Muscle layer of colon (tissue), 2 donors: ENCODE measurements around the gene KAT6B.

Experiments
- H3K27ac ChIP-seq: one replicate; pipeline ENCODE4 v1.7.0; 2013; ENCODE audit warnings: low read depth, mild to moderate bottlenecking, low read length, moderate library complexity
- H3K27me3 ChIP-seq, 2 donors: one replicate each; pipeline ENCODE4 v1.7.0; 2013; ENCODE audit warnings: low read length in 2 of 2, mild to moderate bottlenecking in 2 of 2; ENCODE audit not compliant: insufficient read depth in 2 of 2, control insufficient read depth in 1 of 2
- H3K36me3 ChIP-seq: one replicate; pipeline ENCODE4 v1.7.0; 2013; ENCODE audit warnings: mild to moderate bottlenecking, low read length; ENCODE audit not compliant: insufficient read depth
- H3K4me1 ChIP-seq: one replicate; pipeline ENCODE4 v1.7.0; 2013; ENCODE audit warnings: mild to moderate bottlenecking, low read length; ENCODE audit not compliant: insufficient read depth
- H3K4me3 ChIP-seq, 2 donors: one replicate each; pipeline ENCODE4 v1.7.0; 2013; ENCODE audit warnings: low read length in 2 of 2, low read depth in 1 of 2, mild to moderate bottlenecking in 1 of 2, moderate library complexity in 1 of 2
- H3K9ac ChIP-seq: one replicate; pipeline ENCODE4 v1.7.0; 2013; ENCODE audit warnings: low read length
- H3K9me3 ChIP-seq: one replicate; pipeline ENCODE4 v1.7.0; 2013; ENCODE audit warnings: mild to moderate bottlenecking, low read length
- donor health status: abdominal sarcoma.
- donor health status: Adenocarcinoma of cecum.

Gene KAT6B

GRCh38 chr10:74877898-74878297, 51.5 kb downstream of the KAT6B start:
- no peak overlapping the region for H3K9ac ChIP-seq
- H3K4me1 ChIP-seq: peaks cover 13% of the 10 kb centered on the region
- no peaks in the 10 kb centered on the region for H3K9me3 ChIP-seq
- H3K27ac ChIP-seq: no peak overlapping the region
- no peak overlapping the region for H3K4me3 ChIP-seq
- no peaks in the 10 kb centered on the region for H3K27me3 ChIP-seq
- no peaks in the 10 kb centered on the region for H3K36me3 ChIP-seq

- peaks cover 26% of the 10 kb centered on the region for H3K4me1 ChIP-seq
- H3K9me3 ChIP-seq: no peaks in the 10 kb centered on the region
- no peaks in the 10 kb centered on the region for H3K36me3 ChIP-seq
- H3K27me3 ChIP-seq: no peaks in the 10 kb centered on the region
- no peak overlapping the region for H3K27ac ChIP-seq
- no peak overlapping the region for H3K4me3 ChIP-seq
- H3K9ac ChIP-seq: no peak overlapping the region
These were observed 53.6 kb downstream of the KAT6B start for GRCh38 chr10:74880041-74880440.

DNA sequence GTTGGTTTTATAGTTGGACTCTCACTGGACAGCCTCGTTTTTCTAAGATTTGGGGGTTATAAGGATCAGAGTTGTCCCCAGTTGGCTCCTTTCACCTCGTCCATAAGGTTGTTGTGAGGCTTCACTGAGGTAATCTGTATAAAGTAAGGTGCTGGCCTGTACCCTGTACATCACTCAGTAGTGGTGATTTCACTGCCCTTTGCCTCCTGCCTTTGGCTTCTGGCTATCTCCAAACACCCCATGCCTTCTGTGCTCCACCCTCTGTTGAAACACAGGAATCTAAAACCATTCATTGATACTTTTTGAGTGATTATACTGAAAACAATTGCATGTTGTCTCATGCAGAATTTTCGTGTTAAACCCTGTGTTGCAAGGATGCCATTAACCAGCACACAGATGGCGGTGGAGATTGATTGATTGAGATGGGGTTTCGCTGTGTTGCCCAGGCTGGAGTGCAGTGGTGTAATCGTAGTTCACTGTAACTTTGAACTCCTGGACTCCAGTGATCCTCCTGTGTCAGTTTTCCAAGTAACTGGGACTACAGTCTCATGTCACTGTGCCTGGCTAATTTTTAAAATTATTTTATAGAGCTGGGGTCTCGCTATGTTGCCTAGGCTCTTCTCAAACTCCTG, 55.0 kb downstream of the KAT6B start:
- no peak overlapping the region for H3K4me3 ChIP-seq

GRCh38 chr10:74882427-74882826, 56.0 kb downstream of the KAT6B start:
- no peaks in the 10 kb centered on the region for H3K27me3 ChIP-seq
- peaks cover 26% of the 10 kb centered on the region for H3K4me1 ChIP-seq
- no peak overlapping the region for H3K4me3 ChIP-seq
- no peak overlapping the region for H3K27ac ChIP-seq
- H3K9me3 ChIP-seq: no peaks in the 10 kb centered on the region
- no peaks in the 10 kb centered on the region for H3K36me3 ChIP-seq
- no peak overlapping the region for H3K9ac ChIP-seq

More for the DNA sequence above, 55.0 kb downstream of the KAT6B start:
- Histone ChIP-seq H3K9me3 (no peaks in the 10 kb centered on the region), H3K36me3 (no peaks in the 10 kb centered on the region), H3K27me3 (no peaks in the 10 kb centered on the region), H3K4me1 (peaks cover 26% of the 10 kb centered on the region), H3K9ac (no peak overlapping the region), H3K27ac (no peak overlapping the region)

- Histone ChIP-seq H3K36me3 (no peaks in the 10 kb centered on the region), H3K27ac (no peak overlapping the region), H3K27me3 (no peaks in the 10 kb centered on the region), H3K4me3 (no peak overlapping the region), H3K4me1 (peaks cover 28% of the 10 kb centered on the region), H3K9ac (no peak overlapping the region), H3K9me3 (no peaks in the 10 kb centered on the region)
These were observed 56.4 kb downstream of the KAT6B start for GRCh38 chr10:74882831-74883230.

DNA sequence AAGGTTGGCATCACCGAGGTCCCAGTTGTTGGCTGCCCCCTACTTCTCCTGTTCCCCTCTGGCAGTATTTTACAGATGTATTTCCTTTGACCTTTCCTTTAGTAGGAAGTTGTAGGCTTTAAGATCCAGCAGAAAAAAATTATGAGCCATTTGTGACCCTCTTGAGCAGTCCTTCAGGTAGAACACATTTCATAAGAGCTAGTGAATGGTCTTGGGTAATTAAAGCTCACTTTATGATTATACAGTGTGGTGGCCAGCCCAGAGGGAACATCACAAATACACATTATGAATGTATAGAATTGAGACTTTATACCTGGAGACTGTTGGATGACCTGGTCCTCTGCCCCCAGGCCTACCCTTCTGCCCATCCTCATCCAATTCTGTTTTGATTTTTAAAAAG, 57.0 kb downstream of the KAT6B start:
- no peaks in the 10 kb centered on the region for H3K9me3 ChIP-seq
- H3K4me3 ChIP-seq: no peak overlapping the region
- no peak overlapping the region for H3K27ac ChIP-seq
- no peaks in the 10 kb centered on the region for H3K27me3 ChIP-seq
- H3K4me1 ChIP-seq: peaks cover 26% of the 10 kb centered on the region
- no peaks in the 10 kb centered on the region for H3K36me3 ChIP-seq
- no peak overlapping the region for H3K9ac ChIP-seq

DNA sequence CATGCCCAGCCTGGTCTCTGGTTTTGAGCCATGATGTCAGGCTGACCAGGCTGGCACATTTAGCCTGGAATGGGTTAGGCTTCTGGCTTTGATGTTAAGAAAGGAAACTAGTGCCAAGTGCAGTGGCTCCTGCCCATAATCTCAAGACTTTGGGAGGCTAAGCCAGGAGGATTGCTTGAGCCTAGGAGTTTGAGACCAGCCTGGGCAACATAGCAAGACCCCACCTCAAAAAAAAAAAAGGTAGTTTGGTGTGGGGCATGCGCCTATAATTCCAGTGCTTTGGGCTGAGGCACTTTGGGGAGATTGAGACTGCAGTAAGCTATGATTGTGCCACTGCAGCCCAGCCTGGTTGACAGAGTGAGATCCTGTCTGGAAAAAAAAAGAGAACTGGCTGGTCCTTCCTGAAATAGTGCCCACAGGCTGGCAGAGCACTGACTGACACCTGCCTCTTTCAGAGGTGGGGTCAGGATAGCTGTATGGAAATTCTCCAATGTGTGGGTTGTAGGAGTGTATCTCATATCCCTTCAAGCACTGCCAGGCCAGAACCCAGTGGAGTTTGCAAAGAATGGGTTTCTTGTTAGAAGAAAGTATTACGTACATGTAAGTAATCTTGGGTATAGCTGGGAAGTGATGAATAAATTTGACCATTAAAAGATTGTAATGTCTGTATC, 61.3 kb downstream of the KAT6B start:
- Histone ChIP-seq H3K9ac (no peak overlapping the region), H3K27ac (no peak overlapping the region), H3K36me3 (no peaks in the 10 kb centered on the region), H3K27me3 (no peaks in the 10 kb centered on the region), H3K4me1 (peaks cover 35% of the 10 kb centered on the region), H3K4me3 (no peak overlapping the region), H3K9me3 (no peaks in the 10 kb centered on the region)

- H3K4me3 ChIP-seq: no peak overlapping the region
- peaks cover 22% of the 10 kb centered on the region for H3K4me1 ChIP-seq
- H3K36me3 ChIP-seq: no peaks in the 10 kb centered on the region
- no peak overlapping the region for H3K9ac ChIP-seq
- H3K9me3 ChIP-seq: no peaks in the 10 kb centered on the region
- no peaks in the 10 kb centered on the region for H3K27me3 ChIP-seq
- H3K27ac ChIP-seq: no peak overlapping the region
These were observed 62.7 kb downstream of the KAT6B start for GRCh38 chr10:74888962-74889661.

- Histone ChIP-seq H3K9me3 (no peaks in the 10 kb centered on the region), H3K27ac (no peak overlapping the region), H3K4me3 (no peak overlapping the region), H3K4me1 (peaks cover 21% of the 10 kb centered on the region), H3K27me3 (no peaks in the 10 kb centered on the region), H3K36me3 (no peaks in the 10 kb centered on the region), H3K9ac (no peak overlapping the region)
These were observed 63.2 kb downstream of the KAT6B start for GRCh38 chr10:74889662-74889998.

DNA sequence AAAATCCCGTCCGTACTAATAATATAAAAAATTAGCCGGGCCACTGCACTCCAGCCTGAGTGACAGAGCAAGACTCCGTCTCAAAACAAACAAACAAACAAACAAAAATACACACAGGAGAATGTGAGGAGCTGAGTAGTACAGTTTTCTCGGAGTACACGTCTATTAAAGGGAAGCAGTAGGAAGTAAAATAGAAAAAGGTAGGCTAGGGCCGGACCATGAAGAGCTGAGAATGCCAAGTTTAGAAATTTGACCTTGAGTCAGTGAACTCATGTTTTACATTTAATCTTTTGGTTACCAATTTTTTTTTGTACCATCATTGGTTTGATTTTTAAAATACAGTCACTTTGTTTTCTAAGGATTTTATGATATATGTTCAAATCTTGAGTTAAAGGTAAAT, 64.1 kb downstream of the KAT6B start:
- no peak overlapping the region for H3K27ac ChIP-seq
- H3K36me3 ChIP-seq: no peaks in the 10 kb centered on the region
- H3K4me1 ChIP-seq: peaks cover 21% of the 10 kb centered on the region
- no peak overlapping the region for H3K4me3 ChIP-seq
- H3K9ac ChIP-seq: no peak overlapping the region
- H3K9me3 ChIP-seq: no peaks in the 10 kb centered on the region
- H3K27me3 ChIP-seq: no peaks in the 10 kb centered on the region

- peaks cover 21% of the 10 kb centered on the region for H3K4me1 ChIP-seq
- no peaks in the 10 kb centered on the region for H3K27me3 ChIP-seq
- H3K9ac ChIP-seq: no peak overlapping the region
- H3K36me3 ChIP-seq: no peaks in the 10 kb centered on the region
- no peak overlapping the region for H3K27ac ChIP-seq
- H3K4me3 ChIP-seq: no peak overlapping the region
- H3K9me3 ChIP-seq: no peaks in the 10 kb centered on the region
These were observed 64.7 kb downstream of the KAT6B start for GRCh38 chr10:74891053-74891452.
